Suprapubic skin (tissue), 4 donors: ENCODE data around the gene ISYNA1. TPM values are rescaled to one million over a fixed set of nuclear protein-coding genes. Genes with fewer than 3 reads are reported as not detected.

Experiments
- DNase-seq, 2 donors: peaks; one replicate each; pipeline ENCODE4 v3.0.0-alpha.2; 2019; ENCODE audit warnings: low spot score in 2 of 2
- H3K27ac ChIP-seq: fragments of 200-600 bp; sonication (generic); one replicate; pipeline ENCODE4 v1.5.1; 2019
- H3K27me3 ChIP-seq: fragments of 200-600 bp; sonication (generic); one replicate; pipeline ENCODE4 v1.5.1; 2019
- H3K36me3 ChIP-seq: fragments of 200-600 bp; sonication (generic); one replicate; pipeline ENCODE4 v1.5.1; 2019
- H3K4me1 ChIP-seq: fragments of 200-600 bp; sonication (generic); one replicate; pipeline ENCODE4 v1.5.1; 2019
- H3K4me3 ChIP-seq: fragments of 200-600 bp; sonication (generic); one replicate; pipeline ENCODE4 v1.5.1; 2019; ENCODE audit warnings: mild to moderate bottlenecking
- H3K9me3 ChIP-seq: fragments of 200-600 bp; sonication (generic); one replicate; pipeline ENCODE4 v1.5.1; 2019
- CTCF ChIP-seq, 2 donors: fragments of 200-600 bp in 1 of 2; fragments of 450-650 bp in 1 of 2; sonication (generic) in 1 of 2; IDR thresholded peaks; one replicate each; pipeline ENCODE4 v1.5.1; 2016 to 2019; ENCODE audit warnings: antibody characterized with exemption in 2 of 2, mild to moderate bottlenecking in 1 of 2, moderate library complexity in 1 of 2
- EP300 ChIP-seq: sonication (generic); formaldehyde crosslinking; IDR thresholded peaks from one replicate; pipeline ENCODE4 v1.6.1; 2017; ENCODE audit warnings: antibody characterized with exemption
- POLR2A ChIP-seq, 2 donors: fragments of 450-650 bp; IDR thresholded peaks; one replicate each; pipeline ENCODE4 v1.6.1; 2017; ENCODE audit warnings: antibody characterized with exemption in 2 of 2, mild to moderate bottlenecking in 2 of 2, moderate library complexity in 2 of 2
- POLR2AphosphoS5 ChIP-seq, 3 donors: sonication (generic); formaldehyde crosslinking; IDR thresholded peaks; one replicate each; pipeline ENCODE4 v1.6.1; 2017; ENCODE audit warnings: antibody characterized with exemption in 3 of 3
- WGBS: methylation state at CpG from one replicate; pipeline ENCODE4 v1.1.5; 2018; 5-methylcytosine and 5-hydroxymethylcytosine counted together
- total RNA-seq, 4 donors: library from RNA; depleted of rRNA; stranded (reverse); fragments of >200 nt; gene quantifications; one replicate each; pipeline ENCODE4 v1.1.0, GENCODE V29; 2016

The ISYNA1 gene
- total RNA-seq, 4 donors from 2014 or later, result 7.9 to 27.6 (median 21.0) TPM

- Histone ChIP-seq H3K4me3 (peak overlapping the region; percentile 54), H3K36me3 (peaks cover 1% of the 10 kb centered on the region), H3K4me1 (peaks cover 55% of the 10 kb centered on the region), H3K27me3 (no peaks in the 10 kb centered on the region), H3K27ac (peak overlapping the region; percentile 10), H3K9me3 (no peaks in the 10 kb centered on the region)
- no peak for TF ChIP-seq POLR2A (IDR thresholded peaks at IDR 0.05)
- no peak for TF ChIP-seq POLR2AphosphoS5 (IDR thresholded peaks at IDR 0.05)
- no peak for TF ChIP-seq EP300
- TF ChIP-seq CTCF (IDR thresholded peaks at IDR 0.05), result no peak
- peak in 1 of 2 donors; percentile 85 for DNase-seq
- WGBS, result 23% methylated on average over 9 of the region's 24 CpGs
These were observed 545 bp upstream of the ISYNA1 start for GRCh38 chr19:18438331-18439024.

- TF ChIP-seq CTCF (IDR thresholded peaks at IDR 0.05) (no peak), POLR2AphosphoS5 (IDR thresholded peaks at IDR 0.05) (no peak), EP300 (no peak), POLR2A (IDR thresholded peaks at IDR 0.05) (no peak)
- peak in 1 of 2 donors; percentile 86 for DNase-seq
- Histone ChIP-seq H3K27ac (no peak overlapping the region), H3K27me3 (no peaks in the 10 kb centered on the region), H3K4me3 (peak overlapping the region; percentile 54), H3K4me1 (peaks cover 57% of the 10 kb centered on the region), H3K36me3 (no peaks in the 10 kb centered on the region), H3K9me3 (no peaks in the 10 kb centered on the region)
- 63% methylated on average over 16 of the region's 67 CpGs for WGBS
These were observed 1.1 kb downstream of the ISYNA1 start for GRCh38 chr19:18436671-18437490.

- peaks cover 57% of the 10 kb centered on the region for H3K4me1 ChIP-seq
- no peak for TF ChIP-seq POLR2AphosphoS5 (IDR thresholded peaks at IDR 0.05)
- no peak for TF ChIP-seq EP300
- TF ChIP-seq POLR2A (IDR thresholded peaks at IDR 0.05), result no peak
- TF ChIP-seq CTCF (IDR thresholded peaks at IDR 0.05), result no peak
- 74% methylated on average over 28 of the region's 46 CpGs for whole genome bisulfite sequencing
- H3K27ac ChIP-seq, result no peak overlapping the region
- peak overlapping the region; percentile 54 for H3K4me3 ChIP-seq
- H3K27me3 ChIP-seq, result no peaks in the 10 kb centered on the region
- no peaks in the 10 kb centered on the region for H3K9me3 ChIP-seq
- no peaks in the 10 kb centered on the region for H3K36me3 ChIP-seq
- no peak for DNase-seq
These were observed 1.9 kb downstream of the ISYNA1 start for GRCh38 chr19:18435842-18436670.

GRCh38 chr19:18435178-18435841, 2.6 kb downstream of the ISYNA1 start:
- Histone ChIP-seq H3K4me3 (no peak overlapping the region), H3K27me3 (no peaks in the 10 kb centered on the region), H3K4me1 (peaks cover 57% of the 10 kb centered on the region), H3K36me3 (no peaks in the 10 kb centered on the region), H3K27ac (no peak overlapping the region), H3K9me3 (no peaks in the 10 kb centered on the region)
- TF ChIP-seq EP300 (no peak), CTCF (IDR thresholded peaks at IDR 0.05) (no peak), POLR2AphosphoS5 (IDR thresholded peaks at IDR 0.05) (no peak), POLR2A (IDR thresholded peaks at IDR 0.05) (no peak)
- DNase-seq, result no peak
- 94% methylated on average over 48 of the region's 49 CpGs for WGBS
